HG02642 (cell line): ENCODE results near the gene MOV10.

Source experiments
- ATAC-seq: cut with Tn5 transposase; IDR thresholded peaks from one replicate; pipeline ENCODE4 v1.9.1; 2021; ENCODE audit warnings: mild to moderate bottlenecking; ENCODE audit not compliant: unreplicated experiment, poor library complexity

Gene MOV10

GRCh38 chr1:112698366-112699310, 24.2 kb downstream of the MOV10 start:
- ATAC-seq = no peak

- no peak for ATAC-seq
These were observed 25.1 kb downstream of the MOV10 start for GRCh38 chr1:112699425-112700144.

- ATAC-seq = peak; percentile 40
These were observed 26.1 kb downstream of the MOV10 start for GRCh38 chr1:112700290-112701226.

GRCh38 chr1:112701227-112702066, 27.0 kb downstream of the MOV10 start:
- no peak for ATAC-seq

- no peak for ATAC-seq
These were observed 27.6 kb downstream of the MOV10 start for GRCh38 chr1:112702067-112702395.

GRCh38 chr1:112702420-112703261, 28.2 kb downstream of the MOV10 start:
- ATAC-seq = no peak

GRCh38 chr1:112703706-112704105, 29.2 kb downstream of the MOV10 start:
- ATAC-seq = no peak

GRCh38 chr1:112704391-112704933, 30.0 kb downstream of the MOV10 start:
- ATAC-seq = no peak

GRCh38 chr1:112704934-112705627, 30.6 kb downstream of the MOV10 start:
- ATAC-seq = peak; percentile 59

GRCh38 chr1:112706505-112707220, 32.2 kb downstream of the MOV10 start, which contains the start of gene RHOC:
Gene RHOC (minus strand): TSS chr1:112707127. CDS start chr1:112703799, 3,328 bp downstream.
- peak; percentile 76 for ATAC-seq

- ATAC-seq = peak; percentile 75
These were observed 33.0 kb downstream of the MOV10 start for GRCh38 chr1:112707221-112708001.

GRCh38 chr1:112708002-112708448, 33.6 kb downstream of the MOV10 start:
- no peak for ATAC-seq

GRCh38 chr1:112708489-112708888, 34.0 kb downstream of the MOV10 start:
- ATAC-seq = no peak

GRCh38 chr1:112710159-112710558, 35.7 kb downstream of the MOV10 start:
- ATAC-seq = no peak

GRCh38 chr1:112710586-112710985, 36.1 kb downstream of the MOV10 start:
- no peak for ATAC-seq

GRCh38 chr1:112711041-112711440, 36.6 kb downstream of the MOV10 start:
- no peak for ATAC-seq
